ENCODE data around the gene OR6C6.

- TF ChIP-seq CTCF (IDR thresholded peaks at IDR 0.05) = no peak
- TF ChIP-seq POLR2A (IDR thresholded peaks at IDR 0.05) = no peak
These were observed 39.6 kb upstream of the OR6C6 start for GRCh38 chr12:55336002-55336401.

Data from lower leg skin (tissue), 3 donors.